Hindlimb muscle (tissue), 1 donor: ENCODE results near the gene LRCH3. TPM values are rescaled to one million over a fixed set of nuclear protein-coding genes. Genes with fewer than 3 reads are reported as not detected.

ENCODE experiments used
- DNase-seq: peaks from one replicate; pipeline ENCODE4 v3.0.0-alpha.2; 2013
- polyA plus RNA-seq: library from polyadenylated mRNA; unstranded; fragments of 120-200 nt; gene quantifications from one replicate; pipeline ENCODE4 v1.2.1, GENCODE V29; 2013; ENCODE audit not compliant: insufficient read length

The LRCH3 gene
- polyA plus RNA-seq, 1 donor: 36.4 TPM

GRCh38 chr3:197793247-197793646 is 2.2 kb downstream of the LRCH3 start:
- no peak for DNase-seq

GRCh38 chr3:197794115-197794514 is 3.1 kb downstream of the LRCH3 start:
- no peak for DNase-seq

GRCh38 chr3:197795200-197795599 is 4.1 kb downstream of the LRCH3 start:
- no peak for DNase-seq

GRCh38 chr3:197796087-197796486 is 5.0 kb downstream of the LRCH3 start:
- no peak for DNase-seq

- no peak for DNase-seq
These were observed 7.8 kb downstream of the LRCH3 start for GRCh38 chr3:197798863-197799262.

DNA sequence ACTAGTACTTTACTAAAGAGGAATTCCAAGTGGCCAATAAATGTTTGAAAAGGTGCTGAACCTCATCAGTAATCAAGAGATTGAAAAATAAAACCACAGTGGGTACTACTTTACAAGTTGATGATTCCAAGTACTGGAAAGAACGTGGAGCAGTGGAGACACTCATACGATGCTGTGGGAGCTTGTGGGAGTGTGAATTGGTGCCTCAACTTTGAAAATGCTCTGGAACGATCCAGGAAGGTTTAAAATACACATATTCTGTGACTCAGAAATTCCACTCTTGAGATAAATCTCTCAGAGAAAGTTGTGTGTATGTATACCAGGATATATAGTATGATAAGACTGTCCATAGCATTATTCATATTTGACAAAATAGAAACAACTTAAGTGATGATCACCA is 9.3 kb downstream of the LRCH3 start:
- DNase-seq: no peak

- no peak for DNase-seq
These were observed 11.1 kb downstream of the LRCH3 start for GRCh38 chr3:197801891-197802778.

DNA sequence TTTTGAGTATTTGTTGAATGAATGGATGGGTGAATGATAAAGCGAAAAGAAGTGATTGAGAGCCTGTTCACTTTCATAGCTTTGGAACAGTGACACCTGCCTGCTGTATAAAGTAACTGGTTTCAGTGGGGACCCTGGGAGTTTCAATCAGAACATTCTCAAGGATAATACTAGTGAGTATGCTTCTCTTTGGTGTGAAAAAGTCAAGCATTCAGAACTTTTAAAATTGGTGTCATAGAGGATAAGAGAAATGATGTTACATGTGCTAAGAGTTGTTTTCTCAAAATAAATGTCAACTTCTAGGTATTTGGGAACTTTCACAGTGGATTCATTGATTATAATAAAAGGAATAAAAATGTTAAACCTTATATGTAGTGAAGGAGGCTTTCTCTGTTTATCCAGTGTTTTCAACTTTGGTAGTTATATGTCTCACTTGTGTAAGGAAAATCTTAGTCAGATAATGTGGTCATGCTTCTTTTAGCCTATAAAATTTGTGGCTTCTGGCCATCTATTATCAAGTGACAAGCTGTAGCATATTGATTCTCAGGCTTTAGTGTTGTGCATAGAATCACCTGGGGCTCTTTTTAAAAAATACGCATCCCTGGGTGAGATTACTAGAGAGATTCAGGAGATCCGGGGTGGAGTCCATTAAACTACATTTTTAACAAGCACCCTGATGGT is 11.9 kb downstream of the LRCH3 start:
- no peak for DNase-seq

GRCh38 chr3:197804511-197804910 is 13.5 kb downstream of the LRCH3 start:
- DNase-seq: no peak

- DNase-seq: no peak
These were observed 17.0 kb downstream of the LRCH3 start for GRCh38 chr3:197807969-197808587.

- peak; percentile 42 for DNase-seq
These were observed 18.4 kb downstream of the LRCH3 start for GRCh38 chr3:197809356-197810020.

DNA sequence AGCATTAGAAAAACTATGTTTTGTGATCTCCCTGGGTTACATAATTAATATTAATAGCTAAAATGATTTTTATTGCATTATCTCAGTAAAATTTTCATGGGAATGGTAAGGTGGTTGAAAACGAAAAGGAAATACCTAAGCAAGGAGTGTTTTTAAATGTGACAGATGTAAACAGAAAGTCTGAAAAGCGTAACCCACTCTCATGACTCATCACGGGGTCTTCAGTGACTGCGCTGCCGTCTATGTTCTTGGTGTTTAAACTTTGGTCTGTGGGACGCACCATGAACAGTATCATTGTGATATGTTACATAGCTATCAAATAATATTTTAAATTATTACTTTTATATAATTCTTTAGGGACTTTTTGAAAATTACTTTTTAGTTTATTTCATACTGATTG is 19.8 kb downstream of the LRCH3 start:
- DNase-seq: no peak

DNA sequence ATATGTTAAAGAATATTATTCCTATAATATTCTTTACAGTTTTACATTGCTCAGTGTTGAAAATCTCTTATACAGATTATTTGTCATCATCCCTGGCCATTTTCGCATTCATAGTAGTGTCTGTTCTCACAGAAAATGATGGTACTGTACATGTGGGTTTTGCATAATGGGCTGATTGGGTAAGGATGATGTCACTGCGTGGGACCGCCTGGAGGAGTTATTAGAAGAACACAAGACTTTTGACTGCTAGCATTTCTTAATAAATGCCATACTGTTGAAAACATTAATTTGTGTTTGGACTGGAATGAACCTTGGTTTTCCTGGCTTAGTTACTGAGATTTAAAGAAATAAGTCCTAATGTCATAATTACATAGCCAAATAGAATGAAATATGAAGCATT is 20.3 kb downstream of the LRCH3 start:
- peak; percentile 49 for DNase-seq

GRCh38 chr3:197814372-197814771 is 23.3 kb downstream of the LRCH3 start:
- DNase-seq: no peak

DNA sequence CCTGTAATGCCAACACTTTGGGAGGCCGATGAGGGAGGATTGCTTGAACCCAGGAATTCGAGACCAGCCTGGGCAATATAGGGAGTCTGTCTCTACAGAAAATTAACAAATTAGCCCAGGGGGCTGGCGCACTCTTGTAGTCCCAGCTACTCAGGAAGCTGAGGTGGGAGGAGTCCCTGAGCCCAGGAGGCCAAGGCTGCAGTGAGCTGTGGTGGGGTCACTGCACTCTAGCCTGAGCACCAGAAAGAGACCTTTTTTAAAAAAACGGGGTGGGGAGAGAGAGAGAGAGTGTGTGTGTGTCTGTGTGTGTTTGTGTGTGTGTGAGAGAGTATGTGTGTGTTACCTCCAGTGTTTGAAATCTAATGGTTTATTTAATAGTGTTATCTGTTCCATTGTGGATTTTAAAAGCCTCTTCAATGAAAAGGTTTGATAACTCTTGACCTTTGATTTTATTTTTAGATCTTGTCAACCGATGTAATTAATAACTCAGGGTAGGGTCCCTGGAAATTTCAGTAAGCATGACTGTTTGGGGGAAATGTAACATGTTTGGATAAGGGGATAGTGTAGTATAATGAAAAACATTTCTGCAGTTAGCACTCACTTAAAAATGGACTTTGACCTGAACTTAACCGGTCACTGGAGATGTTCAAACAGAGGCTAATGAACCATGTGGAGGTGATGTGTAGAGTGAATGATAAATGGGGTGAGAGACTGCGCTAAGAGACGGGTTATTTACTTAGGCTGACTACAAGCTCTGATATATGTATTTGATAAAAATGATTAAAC is 29.7 kb downstream of the LRCH3 start:
- no peak for DNase-seq

GRCh38 chr3:197829397-197830045 is 38.5 kb downstream of the LRCH3 start:
- no peak for DNase-seq

DNA sequence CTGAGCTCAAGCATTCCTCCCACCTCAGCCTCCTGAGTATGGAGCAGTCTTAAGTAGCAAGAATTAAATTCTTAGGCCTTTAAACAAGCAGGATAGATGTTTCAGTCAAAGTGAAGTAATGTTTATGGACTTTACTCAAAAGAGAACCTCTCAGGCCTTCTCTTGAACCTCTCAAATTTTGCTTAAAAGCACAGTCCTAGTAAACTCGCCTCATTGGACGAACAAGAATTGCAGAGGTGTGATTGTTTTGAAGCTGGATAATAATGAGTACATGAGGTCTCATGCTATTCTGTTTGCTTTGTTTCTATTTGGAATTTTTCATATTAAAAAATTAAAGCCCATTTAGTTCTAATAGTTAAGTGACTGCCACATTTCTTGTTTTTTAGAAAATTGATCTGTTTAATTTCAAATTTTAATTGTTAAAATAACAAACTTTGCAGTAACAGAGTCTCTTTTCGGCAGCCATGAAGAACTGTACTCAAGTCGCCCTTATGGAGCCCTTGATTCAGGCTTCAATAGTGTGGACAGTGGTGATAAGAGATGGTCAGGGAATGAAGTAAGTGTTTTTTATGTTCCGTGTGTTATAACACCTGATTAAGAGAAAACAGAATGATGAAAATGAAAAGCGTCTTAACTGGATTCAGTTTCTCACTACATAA is 39.4 kb downstream of the LRCH3 start:
- DNase-seq: no peak

DNA sequence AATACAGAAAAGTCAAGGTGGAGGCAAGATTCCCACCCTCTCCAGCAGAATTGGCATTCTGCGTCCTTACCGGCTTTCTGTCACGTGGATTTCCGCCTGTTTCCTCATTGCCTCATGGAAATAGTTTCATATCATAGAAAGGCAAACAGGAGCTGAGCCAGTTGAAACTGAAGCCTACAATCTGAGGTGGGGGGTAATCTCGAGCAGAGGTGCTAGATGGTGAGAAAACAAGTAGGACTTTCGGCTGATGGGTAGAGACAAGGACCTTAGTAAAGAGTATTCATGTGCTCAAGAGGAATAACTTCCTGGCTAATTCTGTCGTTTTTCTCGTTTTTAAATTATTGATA is 39.9 kb downstream of the LRCH3 start:
- no peak for DNase-seq

DNA sequence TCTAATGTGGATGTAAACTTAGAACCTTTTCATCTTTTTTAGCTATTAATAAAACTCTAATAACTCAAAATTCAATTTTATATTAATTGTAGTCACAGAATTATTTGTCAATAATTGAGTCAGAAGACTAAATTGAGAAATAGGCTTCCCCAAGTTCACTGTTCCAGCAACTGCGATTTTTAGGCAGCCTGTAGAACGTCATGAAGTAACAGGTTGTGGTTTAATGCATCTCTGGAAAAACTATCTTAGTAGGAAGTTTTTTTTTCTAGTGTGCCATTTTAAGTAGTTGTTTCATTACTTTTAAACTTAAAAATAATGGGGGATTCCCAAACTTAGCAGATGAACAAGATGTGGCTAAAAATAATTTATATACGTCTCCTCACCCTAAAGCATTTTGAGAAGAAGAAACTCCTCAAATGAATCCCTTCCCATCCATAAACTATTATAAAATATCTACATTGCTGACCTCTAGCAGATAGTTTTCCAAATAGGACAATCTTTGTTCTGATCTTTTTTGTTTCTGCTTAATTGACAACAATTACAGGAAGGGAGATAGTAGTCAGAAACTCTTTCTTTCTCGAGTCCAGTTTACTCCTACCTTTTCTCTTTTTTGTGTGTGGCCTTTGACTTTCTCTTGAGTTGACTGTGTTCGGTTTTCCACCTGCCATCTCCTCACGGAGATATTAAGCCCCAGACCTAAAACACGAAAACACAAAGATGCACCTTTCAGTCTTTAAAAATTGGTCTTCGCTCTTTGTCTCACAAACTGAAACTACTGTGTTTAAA is 43.1 kb downstream of the LRCH3 start:
- DNase-seq: no peak

GRCh38 chr3:197835509-197835908 is 44.5 kb downstream of the LRCH3 start:
- DNase-seq: no peak
